C4-2B (cell line): ENCODE measurements around the gene GATA2.

Experiments
- H3K27ac ChIP-seq: fragments of 450-650 bp; 2 replicates; pipeline ENCODE4 v1.5.1; 2017
- CTCF ChIP-seq: fragments of 450-650 bp; conservative IDR thresholded peaks from 2 replicates; pipeline ENCODE4 v1.5.1; 2017; ENCODE audit warnings: mild to moderate bottlenecking
- ZFX ChIP-seq: fragments of 450-650 bp; IDR thresholded peaks from 2 replicates; pipeline ENCODE4 v1.6.1; 2017

Gene GATA2

DNA sequence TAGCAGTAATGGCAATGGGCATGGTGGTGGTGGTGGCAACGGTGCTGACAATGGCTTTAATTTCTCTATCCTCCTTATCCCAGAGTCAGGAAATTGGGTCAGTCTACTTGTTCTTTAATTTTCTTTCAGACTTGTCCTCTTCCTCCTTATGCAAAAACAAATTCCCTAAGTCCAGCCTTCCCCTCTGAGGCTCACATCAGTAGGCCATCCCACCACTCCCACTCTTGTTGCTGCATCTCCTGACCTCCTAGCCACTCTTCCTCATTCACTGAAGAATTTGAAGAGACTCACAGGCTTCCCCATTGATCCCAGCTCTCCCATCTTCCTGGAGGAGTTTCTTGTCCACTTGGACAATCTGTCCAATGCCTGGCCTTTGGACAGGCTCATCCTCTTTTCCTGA is 46.2 kb downstream of the GATA2 start:
- H3K27ac ChIP-seq, result no peak overlapping the region
- TF ChIP-seq ZFX (no peak), CTCF (no peak)

GRCh38 chr3:128445357-128445756 is 47.6 kb downstream of the GATA2 start:
- no peak overlapping the region for H3K27ac ChIP-seq

GRCh38 chr3:128443771-128444170 is 49.2 kb downstream of the GATA2 start:
- TF ChIP-seq CTCF (no peak), ZFX (no peak)
- no peak overlapping the region for H3K27ac ChIP-seq

More at GRCh38 chr3:128445357-128445756, 47.6 kb downstream of the GATA2 start:
- TF ChIP-seq ZFX (no peak), CTCF (no peak)

DNA sequence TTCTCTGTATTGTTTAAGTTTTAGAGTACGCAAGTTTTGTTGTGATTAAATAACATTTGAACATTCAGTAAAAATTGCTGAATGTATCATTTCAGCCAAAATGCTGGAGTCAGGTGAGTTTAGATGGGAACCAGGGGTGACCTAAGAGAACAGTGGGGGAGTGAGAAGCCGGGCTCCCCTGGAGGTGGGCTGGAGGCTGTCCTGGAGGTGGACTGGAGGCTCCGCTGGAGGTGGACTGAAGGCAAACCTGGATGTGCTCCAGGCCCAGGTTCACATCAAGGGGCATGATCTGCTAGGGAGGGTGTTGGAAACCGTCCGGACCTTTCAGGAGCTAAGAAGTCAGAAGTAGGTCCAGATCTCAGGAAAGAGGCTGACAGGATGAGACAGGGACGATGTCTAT is 50.1 kb downstream of the GATA2 start:
- no peak overlapping the region for H3K27ac ChIP-seq
- TF ChIP-seq CTCF, result no peak
- TF ChIP-seq ZFX, result no peak

- H3K27ac ChIP-seq, result no peak overlapping the region
- TF ChIP-seq CTCF (no peak), ZFX (no peak)
Observed at GRCh38 chr3:128442070-128442469, 50.9 kb downstream of the GATA2 start.

DNA sequence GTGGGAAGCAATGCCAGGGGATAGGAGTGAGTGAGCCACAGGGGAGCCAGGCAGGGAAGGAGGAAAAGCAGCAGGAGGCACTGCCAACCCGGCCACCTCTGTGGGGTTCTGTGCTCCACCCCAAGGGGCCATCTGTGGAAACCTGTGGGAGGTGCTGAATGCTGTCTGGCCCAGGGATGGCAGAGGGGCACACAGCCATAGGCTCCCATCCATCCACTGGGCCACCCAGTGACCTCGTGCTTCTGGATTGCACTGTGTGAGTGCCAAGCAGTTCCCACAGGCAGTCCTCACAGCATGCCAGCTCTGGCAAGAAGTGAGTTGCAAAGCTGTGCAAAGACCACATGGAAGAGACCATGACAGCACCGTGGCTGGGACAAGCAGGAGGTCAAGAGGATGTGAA is 53.8 kb downstream of the GATA2 start:
- no peak for TF ChIP-seq CTCF

GRCh38 chr3:128438488-128439072 is 54.4 kb downstream of the GATA2 start:
- no peak overlapping the region for H3K27ac ChIP-seq

More for the DNA sequence above, 53.8 kb downstream of the GATA2 start:
- no peak overlapping the region for H3K27ac ChIP-seq

More at GRCh38 chr3:128438488-128439072, 54.4 kb downstream of the GATA2 start:
- no peak for TF ChIP-seq CTCF
- TF ChIP-seq ZFX, result no peak
